Measurements from ENCODE around the gene TREX2. TPM values are rescaled to one million over a fixed set of nuclear protein-coding genes. Genes with fewer than 3 reads are reported as not detected.

Gene TREX2
- total and polyA plus RNA-seq, 2 of the 8 experiments (the other 6 are each of a cell fraction or from before 2014, with no cell fraction given): 0.71 to 0.80 TPM

GRCh38 chrX:153397256-153397960 lies 48.4 kb downstream of the TREX2 start (continued):
- TF ChIP-seq ATF2 (IDR thresholded peaks at IDR 0.05; ENCODE audit: low read length): no peak
- no peak for TF ChIP-seq SUZ12 (IDR thresholded peaks at IDR 0.05; ENCODE audit: low read length)
- no peak for TF ChIP-seq MAFK (IDR thresholded peaks at IDR 0.05; ENCODE audit: low read depth, low read length)
- no peak for TF ChIP-seq TAF7 (optimal IDR thresholded peaks at IDR 0.05; ENCODE audit: borderline replicate concordance, low read depth, low read length)
- TF ChIP-seq CBX8 (IDR thresholded peaks at IDR 0.05; ENCODE audit: borderline replicate concordance, low read depth, low read length): no peak
- no peak for TF ChIP-seq TBP (IDR thresholded peaks at IDR 0.05; ENCODE audit: low read depth, low read length)
- no peak for TF ChIP-seq RXRA (IDR thresholded peaks at IDR 0.05; ENCODE audit: insufficient read depth, low read depth, low read length)
- no peak for TF ChIP-seq FOSL1 (IDR thresholded peaks at IDR 0.05; ENCODE audit: insufficient read depth, low read depth, low read length)
- TF ChIP-seq SP4 (IDR thresholded peaks at IDR 0.05; ENCODE audit: low read length): no peak
- TF ChIP-seq SAP30 (IDR thresholded peaks at IDR 0.05; ENCODE audit: insufficient read depth, insufficient replicate concordance, low read length): no peak

Data from H1 (cell line).